Gastrocnemius medialis (tissue), 4 donors: ENCODE results near the gene RNF123.

ENCODE experiments used
- POLR2A ChIP-seq, 2 donors: fragments of 450-650 bp; IDR thresholded peaks; one replicate each; pipeline ENCODE4 v1.6.1; 2017; ENCODE audit warnings: antibody characterized with exemption in 2 of 2, mild to moderate bottlenecking in 2 of 2, moderate library complexity in 2 of 2
- TF ChIP-seq, protein P1 (sequence below), 5 experiments: fragments of 450-650 bp in 3 of 5; fragments of 200-600 bp in 2 of 5; sonication (generic) in 2 of 5; IDR thresholded peaks in 4 of 5; conservative IDR thresholded peaks in 1 of 5; 1 replicate in 4 of 5; 2 replicates in 1 of 5; pipeline ENCODE4 v1.5.1; 2016 to 2019; ENCODE audit warnings: antibody characterized with exemption in 5 of 5, mild to moderate bottlenecking in 3 of 5, moderate library complexity in 3 of 5

DNA sequence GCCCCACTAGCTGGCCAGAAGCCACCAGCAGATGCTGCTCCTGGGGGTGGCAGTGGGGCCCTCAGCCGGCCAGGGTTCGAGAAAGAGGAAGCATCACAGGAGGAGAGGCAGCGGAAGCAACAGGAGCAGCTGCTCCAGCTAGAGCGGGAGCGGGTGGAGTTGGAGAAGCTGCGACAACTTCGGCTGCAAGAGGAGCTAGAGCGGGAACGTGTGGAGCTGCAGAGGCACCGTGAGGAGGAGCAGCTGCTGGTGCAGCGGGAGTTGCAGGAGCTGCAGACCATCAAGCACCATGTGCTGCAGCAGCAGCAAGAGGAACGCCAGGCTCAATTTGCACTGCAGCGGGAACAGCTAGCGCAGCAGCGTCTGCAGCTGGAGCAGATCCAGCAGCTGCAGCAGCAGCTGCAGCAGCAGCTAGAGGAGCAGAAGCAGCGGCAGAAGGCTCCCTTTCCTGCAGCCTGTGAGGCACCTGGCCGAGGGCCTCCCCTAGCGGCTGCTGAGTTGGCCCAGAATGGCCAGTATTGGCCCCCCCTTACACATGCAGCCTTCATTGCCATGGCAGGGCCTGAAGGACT is 32.7 kb upstream of the RNF123 start:
- no peak for TF ChIP-seq POLR2A (IDR thresholded peaks at IDR 0.05)
- TF ChIP-seq, protein P1, sequence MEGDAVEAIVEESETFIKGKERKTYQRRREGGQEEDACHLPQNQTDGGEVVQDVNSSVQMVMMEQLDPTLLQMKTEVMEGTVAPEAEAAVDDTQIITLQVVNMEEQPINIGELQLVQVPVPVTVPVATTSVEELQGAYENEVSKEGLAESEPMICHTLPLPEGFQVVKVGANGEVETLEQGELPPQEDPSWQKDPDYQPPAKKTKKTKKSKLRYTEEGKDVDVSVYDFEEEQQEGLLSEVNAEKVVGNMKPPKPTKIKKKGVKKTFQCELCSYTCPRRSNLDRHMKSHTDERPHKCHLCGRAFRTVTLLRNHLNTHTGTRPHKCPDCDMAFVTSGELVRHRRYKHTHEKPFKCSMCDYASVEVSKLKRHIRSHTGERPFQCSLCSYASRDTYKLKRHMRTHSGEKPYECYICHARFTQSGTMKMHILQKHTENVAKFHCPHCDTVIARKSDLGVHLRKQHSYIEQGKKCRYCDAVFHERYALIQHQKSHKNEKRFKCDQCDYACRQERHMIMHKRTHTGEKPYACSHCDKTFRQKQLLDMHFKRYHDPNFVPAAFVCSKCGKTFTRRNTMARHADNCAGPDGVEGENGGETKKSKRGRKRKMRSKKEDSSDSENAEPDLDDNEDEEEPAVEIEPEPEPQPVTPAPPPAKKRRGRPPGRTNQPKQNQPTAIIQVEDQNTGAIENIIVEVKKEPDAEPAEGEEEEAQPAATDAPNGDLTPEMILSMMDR (IDR thresholded peaks at IDR 0.05 in 4 of 5, conservative IDR thresholded peaks at IDR 0.05 in 1 of 5), result no peak
